HG02938 (cell line): ENCODE data around the gene CDH4.

Experiments used
- ATAC-seq: cut with Tn5 transposase; IDR thresholded peaks from one replicate; pipeline ENCODE4 v1.9.1; 2021; ENCODE audit warnings: mild to moderate bottlenecking, moderate library complexity; ENCODE audit not compliant: unreplicated experiment

The CDH4 gene

GRCh38 chr20:61354001-61354390 is 101.9 kb downstream of the CDH4 start:
- no peak for ATAC-seq

GRCh38 chr20:61354501-61354900 is 102.4 kb downstream of the CDH4 start:
- no peak for ATAC-seq

- no peak for ATAC-seq
These were observed 102.9 kb downstream of the CDH4 start for GRCh38 chr20:61354901-61355495.

GRCh38 chr20:61355585-61355984 is 103.5 kb downstream of the CDH4 start:
- no peak for ATAC-seq

- no peak for ATAC-seq
These were observed 104.1 kb downstream of the CDH4 start for GRCh38 chr20:61356196-61356595.

GRCh38 chr20:61357119-61357518 is 105.1 kb downstream of the CDH4 start:
- ATAC-seq: no peak

- ATAC-seq: no peak
These were observed 107.2 kb downstream of the CDH4 start for GRCh38 chr20:61359254-61359653.

- no peak for ATAC-seq
These were observed 108.2 kb downstream of the CDH4 start for GRCh38 chr20:61360296-61360695.

GRCh38 chr20:61360940-61361339 is 108.9 kb downstream of the CDH4 start:
- no peak for ATAC-seq

GRCh38 chr20:61361501-61361900 is 109.4 kb downstream of the CDH4 start:
- ATAC-seq: no peak

- no peak for ATAC-seq
These were observed 112.1 kb downstream of the CDH4 start for GRCh38 chr20:61364147-61364546.

GRCh38 chr20:61366914-61367313 is 114.9 kb downstream of the CDH4 start:
- no peak for ATAC-seq

GRCh38 chr20:61369731-61370520 is 117.9 kb downstream of the CDH4 start:
- no peak for ATAC-seq

GRCh38 chr20:61370841-61371303 is 118.8 kb downstream of the CDH4 start:
- ATAC-seq: no peak

GRCh38 chr20:61371501-61372136 is 119.6 kb downstream of the CDH4 start:
- no peak for ATAC-seq

- ATAC-seq: no peak
These were observed 120.3 kb downstream of the CDH4 start for GRCh38 chr20:61372137-61373054.

- ATAC-seq: no peak
These were observed 121.0 kb downstream of the CDH4 start for GRCh38 chr20:61373055-61373399.

GRCh38 chr20:61373956-61374545 is 122.0 kb downstream of the CDH4 start:
- ATAC-seq: no peak

GRCh38 chr20:61376541-61377240 is 124.6 kb downstream of the CDH4 start:
- ATAC-seq: no peak
